MM.1S (cell line): ENCODE measurements around the gene IGFN1.

Experiments
- CTCF ChIP-seq: fragments of 300-600 bp; sonication (generic); IDR thresholded peaks from 2 replicates; pipeline ENCODE4 v1.5.1; 2016; ENCODE audit warnings: antibody characterized with exemption, low read length, mixed read lengths
- EZH2 ChIP-seq: fragments of 300-600 bp; sonication (generic); optimal IDR thresholded peaks from 2 replicates; pipeline ENCODE3; 2017; ENCODE audit warnings: low read depth, mild to moderate bottlenecking, antibody characterized with exemption, low read length, mixed read lengths
- EZH2phosphoT487 ChIP-seq: fragments of 300-600 bp; sonication (generic); IDR thresholded peaks from 2 replicates; pipeline ENCODE4 v1.6.1; 2018; ENCODE audit warnings: antibody characterized with exemption, low read length

GRCh38 chr1:201163707-201164106, 26.9 kb upstream of the IGFN1 start:
- TF ChIP-seq EZH2phosphoT487 (no peak), CTCF (no peak), EZH2 (no peak)
